HUES6 (cell line): ENCODE results near the gene IRAK4.
"Not testable (repeated sequence)": the region's sequence is repeated elsewhere in the genome, so short reads cannot be mapped to it uniquely, and the experiment has no call there.

Experiments
- H3K27ac ChIP-seq: 2 replicates; pipeline ENCODE4 v1.7.0; 2013; ENCODE audit warnings: low read depth, mild to moderate bottlenecking, low read length, inconsistent platforms
- H3K27me3 ChIP-seq: 2 replicates; pipeline ENCODE4 v1.6.1; 2013; ENCODE audit warnings: low read length; ENCODE audit not compliant: control insufficient read depth, insufficient read depth
- H3K36me3 ChIP-seq: 2 replicates; pipeline ENCODE4 v1.6.1; 2013; ENCODE audit warnings: low read length; ENCODE audit not compliant: control insufficient read depth, insufficient read depth
- H3K4me1 ChIP-seq: 2 replicates; pipeline ENCODE4 v1.6.1; 2013; ENCODE audit warnings: low read length; ENCODE audit not compliant: control insufficient read depth, insufficient read depth
- H3K4me3 ChIP-seq: 2 replicates; pipeline ENCODE4 v1.5.1; 2013; ENCODE audit warnings: low read depth, low read length
- H3K9ac ChIP-seq: one replicate; pipeline ENCODE4 v1.6.1; 2013; ENCODE audit warnings: mild to moderate bottlenecking, low read length
- H3K9me3 ChIP-seq: 2 replicates; pipeline ENCODE4 v1.6.1; 2013; ENCODE audit warnings: low read depth, low read length; ENCODE audit not compliant: control insufficient read depth, insufficient read depth

The IRAK4 gene

DNA sequence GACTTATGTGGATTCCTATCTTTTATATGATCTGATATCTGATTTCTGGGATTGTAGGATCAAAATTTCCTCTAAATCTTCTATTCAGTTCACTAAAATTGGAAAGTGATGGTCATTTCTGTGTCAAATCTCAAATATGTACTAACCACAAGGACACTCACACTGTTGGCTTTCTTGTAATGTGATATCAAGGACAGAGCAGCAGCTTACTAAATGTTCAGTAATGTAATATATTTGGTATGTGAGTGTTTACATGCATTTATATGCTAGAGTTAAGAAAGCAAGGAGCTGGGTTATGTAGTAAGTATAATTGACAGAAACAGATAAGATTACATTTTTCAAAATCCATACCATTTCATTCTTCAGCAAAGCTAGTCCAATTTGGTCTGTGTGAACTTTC, 16.6 kb upstream of the IRAK4 start:
- Histone ChIP-seq H3K27me3 (no peaks in the 10 kb centered on the region), H3K9me3 (no peaks in the 10 kb centered on the region), H3K9ac (no peak overlapping the region), H3K36me3 (peaks cover 44% of the 10 kb centered on the region), H3K27ac (no peak overlapping the region), H3K4me1 (no peaks in the 10 kb centered on the region), H3K4me3 (no peak overlapping the region)

DNA sequence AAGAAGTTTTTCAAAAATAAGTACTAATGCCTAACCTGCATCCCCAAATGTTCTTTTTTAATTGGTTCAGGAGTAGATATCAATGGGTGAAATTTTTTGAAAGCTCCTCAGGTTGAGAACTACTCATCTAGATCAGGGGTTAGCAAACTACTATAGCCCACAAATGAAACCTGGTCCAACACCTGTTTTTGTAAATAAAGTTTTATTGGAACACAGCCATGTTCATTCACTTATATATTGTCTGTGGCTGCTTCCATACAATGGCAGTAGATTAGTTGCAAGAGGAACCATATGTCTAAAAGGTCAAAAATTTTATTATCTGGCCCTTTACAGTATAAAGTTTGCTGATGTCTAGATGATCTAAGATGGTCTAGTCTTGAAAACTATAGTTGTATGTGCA, 13.9 kb upstream of the IRAK4 start:
- Histone ChIP-seq H3K36me3 (peaks cover 41% of the 10 kb centered on the region), H3K9me3 (no peaks in the 10 kb centered on the region), H3K27me3 (no peaks in the 10 kb centered on the region), H3K9ac (no peak overlapping the region), H3K27ac (no peak overlapping the region), H3K4me1 (no peaks in the 10 kb centered on the region), H3K4me3 (no peak overlapping the region)

GRCh38 chr12:43749016-43749415, 9.7 kb upstream of the IRAK4 start:
- H3K36me3 ChIP-seq = peaks cover 27% of the 10 kb centered on the region
- no peak overlapping the region for H3K9ac ChIP-seq
- no peaks in the 10 kb centered on the region for H3K9me3 ChIP-seq
- no peak overlapping the region for H3K4me3 ChIP-seq
- H3K4me1 ChIP-seq = no peaks in the 10 kb centered on the region
- no peak overlapping the region for H3K27ac ChIP-seq
- no peaks in the 10 kb centered on the region for H3K27me3 ChIP-seq

DNA sequence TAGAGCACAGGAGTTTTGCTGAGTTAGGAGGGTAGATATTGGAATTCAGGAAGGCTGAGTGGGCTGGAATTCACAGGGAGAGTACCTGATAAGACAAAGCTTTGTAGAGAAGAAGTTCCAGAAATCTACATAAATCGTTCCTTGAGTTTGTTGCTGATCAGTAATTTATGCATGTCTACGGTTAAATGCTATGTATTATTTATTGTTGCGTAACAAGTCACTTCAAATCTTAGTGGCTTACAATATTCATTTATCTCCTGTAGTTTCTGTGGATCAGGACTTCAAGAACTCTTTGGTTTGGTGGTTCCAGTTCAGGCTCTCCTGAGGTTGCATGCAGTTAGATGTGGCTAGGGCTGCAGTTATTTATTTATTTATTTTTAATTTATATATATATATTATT, 7.9 kb upstream of the IRAK4 start:
- Histone ChIP-seq H3K4me3 (no peak overlapping the region), H3K36me3 (peaks cover 17% of the 10 kb centered on the region), H3K27ac (no peak overlapping the region), H3K9ac (no peak overlapping the region), H3K9me3 (no peaks in the 10 kb centered on the region), H3K27me3 (no peaks in the 10 kb centered on the region), H3K4me1 (no peaks in the 10 kb centered on the region)

DNA sequence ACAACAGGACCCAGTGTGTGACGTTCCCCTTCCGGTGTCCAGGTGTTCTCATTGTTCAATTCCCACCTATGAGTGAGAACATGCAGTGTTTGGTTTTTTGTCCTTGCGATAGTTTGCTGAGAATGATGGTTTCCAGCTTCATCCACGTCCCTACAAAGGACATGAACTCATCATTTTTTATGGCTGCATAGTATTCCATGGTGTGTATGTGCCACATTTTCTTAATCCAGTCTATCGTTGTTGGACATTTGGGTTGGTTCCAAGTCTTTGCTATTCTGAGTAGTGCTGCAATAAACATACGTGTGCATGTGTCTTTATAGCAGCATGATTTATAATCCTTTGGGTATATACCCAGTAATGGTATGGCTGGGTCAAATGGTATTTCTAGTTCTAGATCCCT, 7.4 kb upstream of the IRAK4 start:
- not testable (repeated sequence) for H3K27ac ChIP-seq, H3K9ac ChIP-seq, H3K27me3 ChIP-seq, H3K4me3 ChIP-seq, H3K9me3 ChIP-seq, H3K4me1 ChIP-seq
- peaks cover 16% of the 10 kb centered on the region for H3K36me3 ChIP-seq

- no peaks in the 10 kb centered on the region for H3K27me3 ChIP-seq
- no peak overlapping the region for H3K4me3 ChIP-seq
- H3K9ac ChIP-seq = no peak overlapping the region
- H3K36me3 ChIP-seq = peaks cover 16% of the 10 kb centered on the region
- H3K9me3 ChIP-seq = no peaks in the 10 kb centered on the region
- H3K4me1 ChIP-seq = peaks cover 5% of the 10 kb centered on the region; the same call in 1 of the 2 replicates
- H3K27ac ChIP-seq = no peak overlapping the region
These were observed 4.7 kb upstream of the IRAK4 start for GRCh38 chr12:43754015-43754414.

GRCh38 chr12:43758247-43758727, 464 bp upstream of the IRAK4 start:
- no peaks in the 10 kb centered on the region for H3K9me3 ChIP-seq
- no peak overlapping the region for H3K27ac ChIP-seq
- H3K9ac ChIP-seq = peak overlapping the region; percentile 89
- H3K4me3 ChIP-seq = peak overlapping the region; percentile 93
- 0 out of 2 replicates have a peak, but pooled peaks cover 10% of the 10 kb centered on the region for H3K36me3 ChIP-seq
- H3K4me1 ChIP-seq = peaks cover 32% of the 10 kb centered on the region
- H3K27me3 ChIP-seq = no peaks in the 10 kb centered on the region

- Histone ChIP-seq H3K4me3 (peak overlapping the region; percentile 93), H3K27me3 (no peaks in the 10 kb centered on the region), H3K4me1 (peaks cover 36% of the 10 kb centered on the region), H3K27ac (no peak overlapping the region), H3K9ac (no peak overlapping the region), H3K9me3 (no peaks in the 10 kb centered on the region), H3K36me3 (no peaks in the 10 kb centered on the region)
These were observed 1.6 kb downstream of the IRAK4 start for GRCh38 chr12:43760396-43760795.

GRCh38 chr12:43761500-43761899, 2.7 kb downstream of the IRAK4 start:
- H3K27ac ChIP-seq = 0 out of 2 replicates have a peak overlapping the region, but pooled peaks have one; percentile 75
- H3K27me3 ChIP-seq = no peaks in the 10 kb centered on the region
- H3K9ac ChIP-seq = peak overlapping the region; percentile 10
- H3K4me3 ChIP-seq = no peak overlapping the region
- no peaks in the 10 kb centered on the region for H3K36me3 ChIP-seq
- peaks cover 36% of the 10 kb centered on the region for H3K4me1 ChIP-seq
- H3K9me3 ChIP-seq = no peaks in the 10 kb centered on the region

- no peaks in the 10 kb centered on the region for H3K36me3 ChIP-seq
- no peaks in the 10 kb centered on the region for H3K9me3 ChIP-seq
- H3K27ac ChIP-seq = peak overlapping the region; percentile 75
- H3K4me3 ChIP-seq = no peak overlapping the region
- no peak overlapping the region for H3K9ac ChIP-seq
- peaks cover 35% of the 10 kb centered on the region for H3K4me1 ChIP-seq
- H3K27me3 ChIP-seq = no peaks in the 10 kb centered on the region
These were observed 3.8 kb downstream of the IRAK4 start for GRCh38 chr12:43762596-43762995.

GRCh38 chr12:43763769-43764168, 5.0 kb downstream of the IRAK4 start:
- Histone ChIP-seq H3K4me1 (peaks cover 30% of the 10 kb centered on the region), H3K9ac (no peak overlapping the region), H3K36me3 (no peaks in the 10 kb centered on the region), H3K4me3 (no peak overlapping the region), H3K9me3 (no peaks in the 10 kb centered on the region), H3K27ac (no peak overlapping the region; the same call in 1 of the 2 replicates), H3K27me3 (no peaks in the 10 kb centered on the region)

DNA sequence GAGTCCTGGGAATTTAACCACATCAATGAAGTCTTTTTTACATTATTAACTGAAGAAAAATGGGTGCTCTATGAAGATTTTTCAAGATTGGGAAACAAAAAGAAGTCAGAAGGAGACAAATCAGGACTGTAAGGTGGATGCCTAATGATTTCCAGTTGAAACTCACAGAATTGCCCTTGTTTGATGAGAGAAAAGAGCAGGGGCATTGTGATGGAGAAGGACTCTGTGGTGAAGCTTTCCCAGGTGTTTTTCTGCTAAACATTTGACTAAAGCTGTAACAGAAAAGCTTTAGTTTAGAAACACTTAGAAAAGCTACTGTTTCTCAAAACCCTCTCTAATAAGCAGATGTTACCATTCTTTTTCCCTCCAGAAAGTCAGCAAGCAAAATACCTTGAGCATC, 5.8 kb downstream of the IRAK4 start:
- Histone ChIP-seq H3K4me1 (peaks cover 30% of the 10 kb centered on the region), H3K9me3 (no peaks in the 10 kb centered on the region), H3K27me3 (no peaks in the 10 kb centered on the region), H3K4me3 (no peak overlapping the region), H3K36me3 (no peaks in the 10 kb centered on the region), H3K9ac (no peak overlapping the region), H3K27ac (no peak overlapping the region)
